NCI-H510A (cell line): ENCODE data around the gene NCAPH2.

ENCODE experiments used
- DNase-seq: peaks from one replicate; lab custom pipeline; 2025; lab: John Stamatoyannopoulos, UW

NCAPH2 gene

DNA sequence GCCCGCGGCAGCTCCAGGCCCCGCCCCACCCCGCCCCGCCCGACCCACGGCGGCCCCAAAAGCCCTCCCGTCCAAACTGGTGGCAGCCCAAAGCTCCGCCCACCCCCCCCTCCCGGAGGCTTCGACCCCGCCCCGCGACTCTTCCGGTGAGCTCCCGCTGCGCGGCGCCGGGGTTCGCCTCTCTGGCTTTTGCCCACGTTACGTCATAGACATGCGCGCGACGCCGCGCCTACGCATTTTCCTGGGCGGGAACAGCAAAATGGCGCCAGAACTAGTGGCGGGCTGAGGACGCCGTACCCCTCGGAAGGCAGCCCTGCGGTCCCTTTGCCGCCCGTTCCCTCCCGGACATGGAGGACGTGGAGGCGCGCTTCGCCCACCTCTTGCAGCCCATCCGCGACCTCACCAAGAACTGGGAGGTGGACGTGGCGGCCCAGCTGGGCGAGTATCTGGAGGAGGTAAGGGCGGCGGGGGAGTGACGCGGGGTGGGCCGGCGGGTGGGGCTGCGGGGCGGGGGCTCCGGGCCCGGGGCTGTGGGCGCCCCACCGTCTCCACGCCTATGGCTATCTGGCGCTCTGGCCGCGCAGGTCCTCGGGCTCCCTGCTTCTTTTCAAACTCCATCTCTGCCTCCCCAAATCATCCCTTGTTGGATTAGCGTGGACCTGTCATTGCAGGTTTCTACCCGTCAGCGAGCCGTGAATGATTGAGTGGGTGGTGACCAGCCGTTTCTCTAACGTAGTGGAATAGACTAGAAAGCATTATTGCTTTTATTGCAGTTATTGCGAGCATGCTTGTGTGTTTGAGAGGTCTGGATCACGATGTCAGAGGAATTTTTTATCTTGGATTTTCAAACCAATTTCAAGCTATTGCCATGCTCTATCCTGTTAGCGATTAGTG, at the start of gene NCAPH2:
TSS of gene NCAPH2 (plus strand) at position 234 of the 894 bp plus-strand sequence. CDS start at position 348, 114 bp downstream.
- peak; percentile 79 for DNase-seq

DNA sequence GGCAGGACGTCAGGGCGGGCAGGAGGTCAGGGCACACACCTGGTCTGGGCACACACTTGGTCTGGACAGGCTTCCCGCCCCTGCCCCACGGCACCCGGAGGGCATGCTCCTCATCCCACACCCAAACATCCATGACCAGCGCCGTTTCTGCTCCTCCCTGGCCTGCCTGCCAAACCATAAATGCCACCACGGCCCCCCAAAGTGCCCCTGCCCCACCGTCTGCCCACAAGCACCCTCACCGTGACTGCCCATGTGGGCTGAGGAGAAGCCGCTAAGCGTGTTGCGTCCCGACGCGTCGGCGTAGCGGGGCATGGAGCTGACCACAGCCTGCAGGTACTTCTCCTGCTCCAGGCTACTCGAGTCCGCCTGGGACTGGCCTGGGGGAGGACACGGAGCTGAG, 49.0 kb upstream of the NCAPH2 start:
- DNase-seq: no peak

DNA sequence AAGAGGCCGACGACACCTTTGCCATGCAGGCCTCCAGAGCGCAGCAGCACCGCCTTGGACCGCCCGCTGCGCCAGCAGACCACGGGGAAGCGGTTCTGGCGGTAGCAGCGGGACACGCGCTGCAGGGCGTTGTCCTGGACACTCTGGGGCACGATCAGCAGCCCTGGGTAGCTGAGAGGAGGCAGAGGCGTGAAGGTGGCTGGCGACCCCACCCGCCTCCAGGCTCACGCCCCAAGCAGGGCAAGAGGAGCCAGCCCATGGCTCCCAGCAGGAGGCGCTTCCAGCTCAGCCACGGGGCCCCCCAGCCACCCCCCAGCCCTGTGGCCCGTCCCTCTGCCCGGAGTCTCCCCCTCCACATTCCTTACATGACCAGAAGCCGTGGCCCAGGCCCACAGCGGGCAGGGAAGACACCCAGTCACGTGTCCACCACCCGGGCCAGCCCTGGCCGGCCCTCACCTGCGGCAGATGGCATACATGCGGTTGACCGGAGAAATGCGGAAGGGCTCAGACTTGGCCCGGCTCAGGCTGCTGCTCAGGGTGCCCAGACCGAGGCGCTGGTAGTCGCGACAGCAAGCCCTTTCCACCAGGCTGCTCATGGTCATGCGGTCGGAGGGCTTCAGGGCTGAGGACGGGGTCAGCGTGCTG, 48.4 kb upstream of the NCAPH2 start:
- no peak for DNase-seq

DNA sequence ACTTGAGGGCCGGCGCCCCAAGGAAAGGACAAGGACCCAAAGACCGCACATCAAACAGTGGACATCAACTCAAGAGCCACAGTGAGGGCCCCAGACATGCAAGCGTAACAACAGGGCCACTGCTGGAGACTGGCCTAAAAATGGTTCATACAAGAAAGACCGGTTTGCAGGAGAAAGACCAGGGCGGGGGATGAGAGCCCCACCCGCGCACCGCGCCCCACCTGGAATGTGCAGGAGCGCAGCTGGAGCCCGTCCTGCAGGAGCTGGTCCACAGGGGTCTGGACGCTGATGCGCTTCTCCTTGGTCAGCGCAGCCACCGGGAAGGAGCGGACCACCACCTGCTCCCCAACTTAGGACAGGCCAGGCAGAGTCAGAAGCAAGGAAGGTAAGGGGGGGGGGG, 47.1 kb upstream of the NCAPH2 start:
- DNase-seq: no peak

DNA sequence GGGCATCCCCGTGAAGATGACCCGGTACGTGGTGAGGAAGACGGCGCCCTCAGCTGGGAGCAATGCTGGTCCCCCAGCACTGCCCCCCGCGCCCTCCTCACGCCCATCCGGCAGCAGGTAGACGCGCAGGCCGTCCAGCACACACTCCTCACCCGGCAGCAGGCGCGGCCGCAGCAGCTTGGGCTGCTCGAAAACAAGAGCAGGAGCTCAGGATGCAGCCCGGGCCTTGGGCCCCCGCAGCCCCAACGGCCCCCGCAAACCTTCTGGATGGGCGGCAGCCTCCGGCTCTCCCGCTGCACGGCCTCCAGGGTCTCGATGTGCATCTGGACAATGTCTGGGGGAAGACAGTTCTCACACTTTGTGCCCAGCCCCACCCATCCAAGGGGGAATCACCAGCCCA, 46.5 kb upstream of the NCAPH2 start:
- DNase-seq: no peak

DNA sequence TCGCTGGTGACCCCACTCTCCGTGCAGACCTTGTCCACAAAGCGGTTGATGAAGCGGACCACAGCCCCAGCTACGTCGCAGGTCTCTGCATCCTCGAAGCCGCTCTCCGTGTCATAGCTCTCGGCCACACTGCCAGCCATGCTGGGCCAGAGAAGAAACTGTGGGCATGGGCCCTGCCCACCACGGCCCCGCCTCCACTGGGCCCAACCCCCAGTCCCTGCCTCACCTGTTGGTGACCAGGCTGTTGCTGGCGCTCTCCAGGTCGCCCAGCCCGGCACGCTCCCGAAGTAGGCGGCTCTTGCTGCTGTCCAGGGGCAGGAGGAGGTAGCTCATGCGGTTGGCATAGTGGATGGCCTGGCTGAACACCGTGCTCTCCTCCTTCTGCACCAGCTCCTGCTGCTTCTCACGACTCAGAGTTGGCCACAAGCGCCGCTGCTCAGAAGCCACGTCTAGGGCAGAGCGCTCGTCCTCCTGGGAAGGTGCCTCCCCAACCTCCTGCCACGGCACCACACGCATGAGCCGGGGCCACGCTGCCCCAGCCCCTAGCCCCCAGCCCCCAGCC, 46.0 kb upstream of the NCAPH2 start:
- DNase-seq: no peak

DNA sequence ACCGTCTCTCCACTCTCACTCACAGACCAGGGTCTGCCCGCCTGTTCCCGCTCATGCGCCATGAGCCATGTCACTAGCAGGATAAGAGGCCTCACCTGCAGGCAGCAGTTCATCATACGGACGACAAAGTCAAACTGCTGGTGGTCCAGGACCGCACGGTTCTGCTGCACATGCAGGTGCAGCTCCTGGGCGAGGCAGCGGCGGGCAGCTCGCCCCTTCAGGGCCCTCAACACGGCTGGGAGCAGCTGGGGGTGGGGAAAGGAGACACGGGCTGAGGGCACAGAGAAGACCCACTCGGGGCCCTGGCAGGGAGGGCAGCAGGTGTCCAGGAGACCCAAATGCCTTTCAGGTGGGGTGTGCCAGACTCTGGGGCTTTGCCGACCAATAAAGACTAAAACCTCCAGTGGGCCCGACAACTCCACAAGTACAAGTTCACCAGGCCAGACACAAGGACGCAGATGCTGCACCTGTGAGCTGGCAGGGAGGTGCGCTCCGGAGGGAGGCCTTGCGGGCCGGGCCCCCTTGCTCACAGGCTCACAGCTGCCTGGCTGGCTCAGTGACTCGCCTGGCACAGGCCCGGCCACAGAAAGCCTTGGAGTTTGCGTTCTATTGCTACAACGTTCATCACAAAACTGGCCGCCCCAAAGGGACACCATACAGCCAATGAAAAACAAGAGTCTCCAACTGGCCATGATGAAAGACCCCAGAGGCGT, 44.7 kb upstream of the NCAPH2 start:
- no peak for DNase-seq

DNA sequence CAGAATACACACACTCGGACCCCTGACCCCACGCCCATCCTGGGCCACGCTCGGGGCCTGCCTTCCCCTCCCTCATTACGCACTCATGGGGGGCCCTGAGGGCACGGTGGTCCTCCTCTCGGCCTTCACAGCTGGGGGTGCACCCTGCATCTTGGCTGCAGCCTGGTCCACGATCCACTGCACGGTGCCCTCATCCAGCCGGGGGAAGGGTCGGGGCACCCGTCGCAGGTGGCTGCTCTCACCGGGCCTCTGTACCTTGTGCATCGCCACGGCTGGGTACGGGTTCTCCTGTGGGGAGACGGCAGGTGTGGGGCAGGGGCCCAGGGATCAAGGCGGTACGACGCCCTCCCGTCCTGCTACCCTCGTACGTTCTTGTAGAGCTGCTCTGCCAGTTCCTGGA, 43.6 kb upstream of the NCAPH2 start:
- no peak for DNase-seq

DNA sequence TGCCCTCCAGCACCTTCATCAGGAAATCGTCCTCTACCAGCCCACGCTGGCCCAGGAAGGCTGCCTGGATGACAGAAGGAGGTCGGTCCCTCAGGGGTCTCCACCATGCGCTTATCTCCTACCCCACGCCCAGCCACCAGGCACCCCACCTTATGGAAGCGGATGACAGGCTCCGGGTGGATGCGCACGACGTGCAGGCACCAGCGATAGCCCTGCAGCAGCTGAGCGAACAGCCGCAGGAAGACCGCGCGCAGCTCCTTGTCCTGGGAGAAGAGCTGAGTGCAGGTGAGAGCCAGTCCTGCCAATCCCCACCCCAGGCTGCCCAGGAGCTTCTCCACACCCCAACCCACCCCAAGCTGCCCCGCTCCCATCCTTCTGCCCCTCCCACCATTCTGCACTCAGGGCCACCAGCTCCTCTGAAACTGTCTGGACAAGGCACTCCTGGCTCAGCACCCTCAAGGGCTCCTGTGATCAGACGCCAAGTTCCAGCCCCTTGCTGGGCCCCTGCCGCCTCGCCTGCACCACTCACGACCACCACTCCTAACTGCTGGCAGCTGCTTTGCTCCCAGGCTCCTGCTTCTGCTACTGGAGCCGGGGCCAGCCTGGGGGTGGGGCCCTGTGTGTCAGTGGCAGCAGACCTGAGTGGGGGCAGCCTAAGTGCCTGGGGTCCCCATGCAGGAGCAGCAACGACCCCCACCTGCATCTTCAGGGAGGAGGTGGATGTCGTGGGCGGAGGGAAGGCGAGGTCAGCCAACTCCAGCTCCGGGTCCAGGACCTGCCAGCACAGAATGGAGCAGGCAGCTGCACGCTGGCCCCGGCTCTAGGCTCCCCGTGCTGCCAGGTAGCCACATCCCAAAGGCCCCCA, 42.7 kb upstream of the NCAPH2 start:
- DNase-seq: no peak

DNA sequence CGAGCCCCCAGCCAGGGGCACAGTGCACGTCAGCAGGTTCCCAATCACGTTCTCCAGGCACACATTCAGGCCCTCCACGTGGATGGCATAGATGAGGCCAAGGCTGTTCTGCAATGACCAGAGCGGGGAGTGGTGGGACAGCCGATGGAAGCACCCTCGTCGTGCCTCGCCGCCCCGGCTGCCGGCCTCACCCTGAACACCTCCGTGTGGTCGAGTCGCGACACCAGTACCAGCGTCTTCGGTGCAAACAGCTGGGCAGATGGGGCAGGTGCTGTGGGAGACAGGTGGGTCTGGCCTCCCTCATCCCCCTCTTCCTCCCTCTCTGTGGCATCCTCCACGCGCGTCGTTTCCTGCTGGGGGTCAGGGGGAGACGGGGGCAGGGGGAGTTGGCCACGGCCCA, 40.7 kb upstream of the NCAPH2 start:
- DNase-seq: no peak

DNA sequence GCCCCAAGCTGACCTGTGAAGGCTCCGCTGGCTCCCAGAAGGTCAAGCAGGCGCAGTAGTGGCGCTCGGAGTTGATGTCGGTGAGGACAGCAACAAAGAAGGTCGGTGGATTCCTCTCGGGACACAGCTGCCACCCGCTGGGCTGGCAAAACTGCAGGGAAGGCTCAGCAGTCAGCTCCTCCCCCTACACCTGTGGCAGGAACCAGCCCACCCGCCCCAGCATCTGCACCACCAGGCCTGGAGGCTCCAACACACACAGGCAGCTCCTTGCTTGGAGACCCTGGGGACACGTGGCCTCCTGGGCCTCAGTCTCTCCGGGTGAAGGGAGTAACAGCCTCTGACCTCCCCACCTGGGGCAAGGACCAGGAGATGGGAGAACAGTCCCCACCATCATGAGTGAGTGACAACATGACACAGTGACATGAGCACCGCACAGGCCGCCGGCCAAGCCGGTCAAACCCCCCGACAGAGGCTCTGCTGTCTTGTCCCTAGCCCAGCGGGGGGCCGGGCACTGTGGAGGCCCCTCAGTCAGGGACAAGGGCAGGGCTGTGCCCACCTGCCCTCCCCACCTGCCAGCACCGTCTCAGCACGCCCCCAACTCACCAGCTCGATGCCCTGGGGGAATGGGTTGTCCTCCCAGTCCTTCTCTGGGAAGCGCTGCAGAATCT, 40.1 kb upstream of the NCAPH2 start:
- no peak for DNase-seq

DNA sequence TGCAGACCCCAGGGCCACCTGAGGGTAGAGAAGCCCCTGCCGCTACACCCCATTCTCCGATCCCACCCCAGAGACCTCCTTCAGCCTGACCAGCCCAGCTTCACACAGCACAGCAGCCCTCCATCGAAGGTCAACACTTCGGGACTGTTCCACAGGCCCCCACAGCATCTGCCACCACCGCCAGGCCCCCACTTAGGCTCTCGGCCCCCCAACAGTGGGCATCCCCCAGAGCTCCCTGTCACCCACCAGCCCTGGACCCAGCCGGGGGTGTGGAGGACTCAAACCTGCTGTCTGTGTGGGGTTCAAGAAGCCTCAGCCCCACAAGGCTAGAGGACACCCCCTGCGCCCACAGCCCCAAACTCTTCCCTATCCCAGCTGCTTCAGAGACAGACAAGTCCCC, 39.4 kb upstream of the NCAPH2 start:
- no peak for DNase-seq

DNA sequence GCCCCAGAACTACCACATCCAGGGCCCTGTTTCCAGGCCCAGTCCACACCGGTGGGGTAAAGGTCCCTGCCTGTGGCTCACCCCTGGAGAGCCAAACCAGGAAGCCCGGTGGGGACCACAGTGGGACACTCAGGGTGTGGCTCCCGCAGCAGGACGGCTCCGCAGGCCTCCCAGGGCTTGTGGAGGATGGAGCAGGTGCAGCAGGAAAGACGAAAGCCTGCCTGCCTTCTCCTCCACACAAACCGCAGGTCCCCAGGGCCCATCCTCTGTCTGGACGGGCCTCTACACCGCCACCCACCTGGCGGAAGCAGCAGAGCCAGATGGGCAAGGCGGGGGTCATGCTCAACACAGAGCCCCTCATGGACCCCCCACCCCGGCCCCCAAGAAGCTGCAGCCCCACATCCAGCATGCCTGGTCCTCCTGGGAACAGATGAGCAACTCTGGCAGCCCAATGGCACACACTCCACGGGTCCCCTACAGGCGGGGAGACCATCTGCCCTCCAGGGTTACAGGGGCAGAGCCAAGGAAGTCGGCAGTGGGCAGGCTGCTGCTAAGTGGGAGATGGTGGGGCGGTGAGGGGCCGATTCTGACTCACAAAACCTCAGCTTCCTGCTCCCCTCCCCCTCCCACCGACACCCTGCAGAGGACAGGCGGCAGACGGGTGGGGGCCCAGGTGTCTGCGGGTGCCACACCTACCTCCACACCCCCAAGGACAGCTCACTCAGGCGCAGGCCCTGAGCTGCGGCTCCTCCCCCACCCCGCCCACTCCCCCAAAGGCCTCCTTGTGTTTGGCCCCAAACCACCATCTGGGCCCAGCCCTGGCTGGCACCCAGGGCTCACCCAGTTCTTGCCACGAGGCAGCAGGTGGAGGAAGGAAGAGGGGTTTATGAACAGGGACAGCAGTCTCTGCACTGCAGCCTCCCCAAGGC, 38.4 kb upstream of the NCAPH2 start:
- DNase-seq: peak; percentile 47

DNA sequence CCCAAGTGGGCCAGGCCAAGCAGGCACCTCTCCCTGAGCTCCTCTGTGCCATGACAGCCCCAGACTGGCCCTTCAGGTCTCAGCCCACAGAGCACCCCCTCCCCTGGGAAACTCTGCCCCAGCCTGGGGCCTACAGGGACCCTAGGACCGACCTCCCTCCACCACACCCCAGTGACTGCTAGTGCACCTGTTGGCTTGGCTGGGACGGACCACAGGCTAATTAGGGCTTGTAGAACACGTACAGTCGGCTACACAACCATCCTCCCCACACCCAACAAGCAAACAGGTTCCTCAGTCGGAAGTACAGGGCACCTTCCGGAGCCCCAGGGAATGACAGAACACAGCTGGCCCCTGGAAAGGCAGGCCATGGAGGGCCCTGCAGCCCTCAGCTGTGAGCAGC, 37.5 kb upstream of the NCAPH2 start:
- no peak for DNase-seq

DNA sequence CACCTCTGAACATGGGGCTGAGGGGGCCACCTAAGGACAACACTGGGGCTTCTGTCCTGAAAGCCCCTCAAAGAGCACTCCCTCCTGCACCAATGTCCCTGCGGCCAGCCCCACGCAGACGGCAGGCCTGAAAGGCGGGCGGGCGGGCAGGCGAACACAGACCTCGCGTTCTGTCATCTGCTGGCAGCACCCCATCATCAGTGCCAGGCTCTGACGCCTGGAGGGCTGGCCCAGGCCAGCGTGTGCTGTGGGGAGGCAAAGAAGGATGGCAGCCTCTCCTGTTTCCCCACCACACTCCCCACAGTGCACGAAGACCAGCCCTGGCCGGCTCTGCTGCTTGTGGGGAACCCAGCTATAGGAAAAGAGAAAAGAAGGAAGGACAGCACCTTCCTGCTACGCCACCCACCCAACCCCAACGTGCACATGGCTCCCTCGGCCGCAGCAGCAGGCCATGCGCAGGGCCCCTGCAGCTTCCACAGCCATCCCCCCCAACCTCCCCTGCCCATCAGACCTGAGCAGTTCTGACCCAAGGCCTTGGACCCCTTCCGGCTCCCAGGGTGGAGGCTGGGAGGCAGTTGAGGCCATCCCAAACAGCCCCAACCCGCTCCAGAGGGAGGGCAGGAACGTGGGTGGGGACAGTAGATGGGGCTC, 36.7 kb upstream of the NCAPH2 start:
- no peak for DNase-seq

DNA sequence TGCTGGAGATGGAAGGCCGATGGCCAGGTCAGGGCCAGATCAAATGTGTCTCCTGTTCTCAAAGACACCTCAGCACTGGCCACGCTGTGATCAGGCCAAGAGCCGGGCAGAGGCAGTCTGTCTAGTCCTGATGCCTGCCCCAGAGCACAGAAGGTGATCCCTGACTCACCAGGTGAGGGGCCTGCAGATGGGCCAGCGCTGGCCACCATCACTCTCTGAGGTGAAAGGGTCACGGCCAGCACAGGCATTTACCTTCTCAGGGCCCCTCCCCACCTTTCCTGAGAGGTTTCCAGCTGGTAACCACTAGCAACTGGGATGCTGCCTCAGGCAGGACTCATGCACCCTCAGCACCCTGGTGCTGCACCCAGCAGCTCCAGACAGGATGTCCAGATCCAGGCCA, 36.1 kb upstream of the NCAPH2 start:
- no peak for DNase-seq

DNA sequence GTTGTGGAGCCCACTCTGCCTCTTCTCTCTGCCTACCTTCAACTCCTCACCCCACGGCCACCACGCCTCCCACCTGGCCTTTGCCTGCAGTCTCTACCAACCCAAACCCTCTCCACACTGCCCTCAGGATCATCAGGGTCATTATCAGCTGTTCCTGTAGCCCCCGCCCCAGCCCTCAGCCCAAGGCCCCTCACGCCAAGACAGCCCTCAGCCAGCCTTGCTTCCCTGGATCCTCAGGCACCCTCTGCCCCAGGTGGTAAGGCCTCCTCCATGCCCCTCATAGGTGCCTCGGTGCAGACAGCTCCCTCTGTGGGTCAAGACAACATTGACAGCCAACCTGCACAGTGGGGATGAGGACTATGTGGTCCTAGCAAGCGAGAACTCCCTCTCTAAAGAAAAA, 34.9 kb upstream of the NCAPH2 start:
- DNase-seq: no peak

DNA sequence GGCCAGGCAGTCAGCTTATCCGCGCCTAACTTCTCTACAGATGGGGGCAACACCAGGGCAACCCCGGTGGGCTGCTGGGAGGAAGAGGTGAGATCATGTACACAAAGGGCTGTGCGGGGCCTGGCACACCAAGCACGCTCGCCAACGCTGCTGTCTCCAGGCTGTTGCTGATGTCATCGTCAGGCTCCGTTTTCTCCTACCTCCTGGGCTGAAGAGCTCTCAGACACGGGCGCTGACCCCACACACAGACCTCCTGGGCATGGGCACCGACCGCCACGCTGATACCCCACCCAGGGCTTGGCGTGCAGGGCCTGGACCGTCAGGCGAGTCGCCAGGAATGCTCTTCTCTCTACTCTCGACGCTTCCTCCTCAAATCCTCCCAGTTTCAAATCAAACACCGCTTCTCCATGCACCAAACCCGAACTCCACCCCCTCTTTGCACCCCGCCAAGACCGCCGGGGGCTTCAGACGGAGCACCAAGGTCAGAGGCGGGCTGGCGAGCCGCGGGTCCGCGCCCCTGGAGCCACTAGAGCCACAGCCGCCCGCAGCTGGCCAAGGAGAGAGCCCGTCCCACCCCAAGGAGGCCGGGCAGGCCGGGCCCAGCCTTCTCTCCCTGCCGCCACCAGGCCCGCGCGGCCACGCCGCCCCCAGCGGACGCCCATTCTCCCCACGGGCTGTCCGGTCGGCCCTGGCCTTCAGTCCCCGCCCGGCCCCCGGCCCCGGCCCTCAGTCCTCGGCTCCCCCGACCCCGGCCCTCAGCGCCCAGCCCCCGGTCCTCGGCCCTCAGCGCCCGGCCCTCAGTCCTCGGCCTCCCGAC, 34.0 kb upstream of the NCAPH2 start:
- no peak for DNase-seq
